WTC11 (cell line): Measurements from ENCODE around the gene LDAF1.

Source experiments
- ATF6 ChIP-seq: sonication (generic); formaldehyde crosslinking; IDR thresholded peaks from 2 replicates; pipeline ENCODE4 v1.8.1; 2023; ENCODE audit warnings: mild to moderate bottlenecking, missing genetic modification reagents
- CREB1 ChIP-seq: sonication (generic); formaldehyde crosslinking; IDR thresholded peaks from 2 replicates; pipeline ENCODE4 v1.8.0; 2023; ENCODE audit warnings: mild to moderate bottlenecking, missing genetic modification reagents
- ESRRA ChIP-seq: sonication (generic); formaldehyde crosslinking; IDR thresholded peaks from 2 replicates; pipeline ENCODE4 v1.8.1; 2022; ENCODE audit warnings: mild to moderate bottlenecking, missing genetic modification reagents, borderline replicate concordance
- ETV6 ChIP-seq: sonication (generic); formaldehyde crosslinking; IDR thresholded peaks from 2 replicates; pipeline ENCODE4 v1.8.1; 2022; ENCODE audit warnings: mild to moderate bottlenecking, missing genetic modification reagents
- IRF2 ChIP-seq: sonication (generic); formaldehyde crosslinking; IDR thresholded peaks from 2 replicates; pipeline ENCODE4 v1.8.0; 2022; ENCODE audit warnings: low read depth, missing genetic modification reagents, borderline replicate concordance
- NR1H2 ChIP-seq: sonication (generic); formaldehyde crosslinking; IDR thresholded peaks from 2 replicates; pipeline ENCODE4 v1.9.0; 2021; ENCODE audit warnings: mild to moderate bottlenecking, moderate library complexity, missing genetic modification reagents
- RELA ChIP-seq: sonication (generic); formaldehyde crosslinking; IDR thresholded peaks from 2 replicates; pipeline ENCODE4 v1.8.1; 2022; ENCODE audit warnings: missing genetic modification reagents, mild to moderate bottlenecking, borderline replicate concordance
- SP1 ChIP-seq: sonication (generic); formaldehyde crosslinking; conservative IDR thresholded peaks from 2 replicates; pipeline ENCODE4 v1.8.1; 2022; ENCODE audit warnings: missing genetic modification reagents
- STAT6 ChIP-seq: sonication (generic); formaldehyde crosslinking; conservative IDR thresholded peaks from 2 replicates; pipeline ENCODE4 v1.8.1; 2023; ENCODE audit warnings: mild to moderate bottlenecking, low read depth, missing genetic modification reagents, moderate library complexity
- TP53 ChIP-seq: sonication (generic); formaldehyde crosslinking; IDR thresholded peaks from 2 replicates; pipeline ENCODE4 v1.8.1; 2023; ENCODE audit warnings: mild to moderate bottlenecking, missing genetic modification reagents
- ZBTB43 ChIP-seq: sonication (generic); formaldehyde crosslinking; IDR thresholded peaks from 2 replicates; pipeline ENCODE4 v1.8.1; 2023; ENCODE audit warnings: mild to moderate bottlenecking, missing genetic modification reagents
- ZNF232 ChIP-seq: sonication (generic); formaldehyde crosslinking; IDR thresholded peaks from 2 replicates; pipeline ENCODE4 v1.8.0; 2022; ENCODE audit warnings: mild to moderate bottlenecking, missing genetic modification reagents
- TF ChIP-seq, protein P1 (sequence below): fragments of 200-600 bp; IDR thresholded peaks from 2 replicates; pipeline ENCODE4 v1.8.0; 2022; ENCODE audit warnings: antibody characterized with exemption
- TF ChIP-seq, protein P2 (sequence below): sonication (generic); formaldehyde crosslinking; IDR thresholded peaks from 2 replicates; pipeline ENCODE4 v1.8.0; 2023; ENCODE audit warnings: missing genetic modification reagents

- TF ChIP-seq SP1 (CRISPR knock-in tag) (no peak), ETV6 (CRISPR knock-in tag) (no peak), ZNF232 (no peak), ESRRA (CRISPR knock-in tag) (no peak), CREB1 (CRISPR knock-in tag) (no peak), ATF6 (CRISPR knock-in tag) (no peak), NR1H2 (CRISPR knock-in tag) (no peak), TP53 (no peak), IRF2 (no peak), RELA (CRISPR knock-in tag) (no peak), ZBTB43 (CRISPR knock-in tag) (no peak), STAT6 (no peak)
- TF ChIP-seq, protein P1, sequence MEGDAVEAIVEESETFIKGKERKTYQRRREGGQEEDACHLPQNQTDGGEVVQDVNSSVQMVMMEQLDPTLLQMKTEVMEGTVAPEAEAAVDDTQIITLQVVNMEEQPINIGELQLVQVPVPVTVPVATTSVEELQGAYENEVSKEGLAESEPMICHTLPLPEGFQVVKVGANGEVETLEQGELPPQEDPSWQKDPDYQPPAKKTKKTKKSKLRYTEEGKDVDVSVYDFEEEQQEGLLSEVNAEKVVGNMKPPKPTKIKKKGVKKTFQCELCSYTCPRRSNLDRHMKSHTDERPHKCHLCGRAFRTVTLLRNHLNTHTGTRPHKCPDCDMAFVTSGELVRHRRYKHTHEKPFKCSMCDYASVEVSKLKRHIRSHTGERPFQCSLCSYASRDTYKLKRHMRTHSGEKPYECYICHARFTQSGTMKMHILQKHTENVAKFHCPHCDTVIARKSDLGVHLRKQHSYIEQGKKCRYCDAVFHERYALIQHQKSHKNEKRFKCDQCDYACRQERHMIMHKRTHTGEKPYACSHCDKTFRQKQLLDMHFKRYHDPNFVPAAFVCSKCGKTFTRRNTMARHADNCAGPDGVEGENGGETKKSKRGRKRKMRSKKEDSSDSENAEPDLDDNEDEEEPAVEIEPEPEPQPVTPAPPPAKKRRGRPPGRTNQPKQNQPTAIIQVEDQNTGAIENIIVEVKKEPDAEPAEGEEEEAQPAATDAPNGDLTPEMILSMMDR, result no peak
- TF ChIP-seq, protein P2, sequence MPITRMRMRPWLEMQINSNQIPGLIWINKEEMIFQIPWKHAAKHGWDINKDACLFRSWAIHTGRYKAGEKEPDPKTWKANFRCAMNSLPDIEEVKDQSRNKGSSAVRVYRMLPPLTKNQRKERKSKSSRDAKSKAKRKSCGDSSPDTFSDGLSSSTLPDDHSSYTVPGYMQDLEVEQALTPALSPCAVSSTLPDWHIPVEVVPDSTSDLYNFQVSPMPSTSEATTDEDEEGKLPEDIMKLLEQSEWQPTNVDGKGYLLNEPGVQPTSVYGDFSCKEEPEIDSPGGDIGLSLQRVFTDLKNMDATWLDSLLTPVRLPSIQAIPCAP (CRISPR knock-in tag), result no peak
These were observed 65.3 kb downstream of the LDAF1 start for GRCh38 chr16:21223787-21224186.
